Measurements from ENCODE around the gene TTC8.

- TF ChIP-seq CTCF (IDR thresholded peaks at IDR 0.05; ENCODE audit: extremely low read depth in 1 of 2, insufficient read depth in 1 of 2, low read depth in 1 of 2, low read length in 2 of 2) = no peak
- no peak for TF ChIP-seq EZH2 (IDR thresholded peaks at IDR 0.05; ENCODE audit: borderline replicate concordance, low read depth, low read length, severe bottlenecking)
- no peak for TF ChIP-seq POLR2A (IDR thresholded peaks at IDR 0.05; ENCODE audit: low read depth, low read length)
- no peak for TF ChIP-seq POLR2AphosphoS5 (IDR thresholded peaks at IDR 0.05; ENCODE audit: insufficient read depth, low read depth, low read length)
- no peak for TF ChIP-seq JUN (IDR thresholded peaks at IDR 0.05; ENCODE audit: borderline replicate concordance, insufficient read depth, insufficient read length, low read depth)
- TF ChIP-seq MAX (IDR thresholded peaks at IDR 0.05; ENCODE audit: insufficient read depth, insufficient read length) = no peak
- TF ChIP-seq GATA2 (IDR thresholded peaks at IDR 0.05; ENCODE audit: insufficient read depth, insufficient read length, low read depth, low read length) = no peak
- no peak for TF ChIP-seq FOS (IDR thresholded peaks at IDR 0.05; ENCODE audit: borderline replicate concordance, insufficient read depth, low read length)
- no peak for TF ChIP-seq MYC (IDR thresholded peaks at IDR 0.05; ENCODE audit: low read depth, low read length)
Measured at GRCh38 chr14:88793259-88793625, 31.2 kb upstream of the TTC8 start.
